Vagina (tissue), 2 donors: ENCODE data around the gene RAPGEF3.

Experiments
- POLR2A ChIP-seq, 2 donors: fragments of 450-650 bp; IDR thresholded peaks; one replicate each; pipeline ENCODE4 v1.6.1; 2017; ENCODE audit warnings: antibody characterized with exemption in 2 of 2, mild to moderate bottlenecking in 2 of 2, moderate library complexity in 2 of 2
- TF ChIP-seq, protein P1 (sequence below), 3 experiments: fragments of 450-650 bp in 2 of 3; fragments of 200-600 bp in 1 of 3; sonication (generic) in 1 of 3; IDR thresholded peaks; one replicate each; pipeline ENCODE4 v1.5.1; 2017 to 2019; ENCODE audit warnings: antibody characterized with exemption in 3 of 3, mild to moderate bottlenecking in 2 of 3, moderate library complexity in 2 of 3

DNA sequence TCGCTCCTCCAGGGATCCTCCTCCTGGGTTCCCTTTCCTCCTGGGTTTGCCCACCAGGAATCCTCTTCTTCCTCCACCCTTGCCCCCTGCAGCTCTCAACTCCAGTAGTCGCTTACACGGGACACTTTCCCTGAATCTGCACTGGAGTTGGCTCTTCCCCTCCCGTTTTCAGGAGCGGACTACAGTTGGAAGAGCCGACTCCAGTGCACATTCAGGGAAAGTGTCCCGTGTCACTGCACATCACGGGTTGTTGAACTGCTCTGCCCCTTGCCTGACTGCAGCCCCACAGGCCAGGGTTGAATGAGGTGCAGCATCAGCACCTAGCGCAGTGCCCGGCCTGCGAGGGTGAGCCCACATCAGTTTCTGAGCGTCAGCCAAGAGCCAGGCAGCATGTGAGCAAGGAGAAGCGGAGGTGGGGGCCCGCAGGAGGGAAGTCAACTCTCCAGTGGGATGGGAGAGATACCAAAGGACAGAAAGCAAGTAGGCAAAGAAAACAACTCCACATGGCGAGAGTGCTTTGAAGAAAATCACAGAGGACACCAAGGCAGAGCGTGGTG is 13.1 kb downstream of the RAPGEF3 start:
- TF ChIP-seq, protein P1, sequence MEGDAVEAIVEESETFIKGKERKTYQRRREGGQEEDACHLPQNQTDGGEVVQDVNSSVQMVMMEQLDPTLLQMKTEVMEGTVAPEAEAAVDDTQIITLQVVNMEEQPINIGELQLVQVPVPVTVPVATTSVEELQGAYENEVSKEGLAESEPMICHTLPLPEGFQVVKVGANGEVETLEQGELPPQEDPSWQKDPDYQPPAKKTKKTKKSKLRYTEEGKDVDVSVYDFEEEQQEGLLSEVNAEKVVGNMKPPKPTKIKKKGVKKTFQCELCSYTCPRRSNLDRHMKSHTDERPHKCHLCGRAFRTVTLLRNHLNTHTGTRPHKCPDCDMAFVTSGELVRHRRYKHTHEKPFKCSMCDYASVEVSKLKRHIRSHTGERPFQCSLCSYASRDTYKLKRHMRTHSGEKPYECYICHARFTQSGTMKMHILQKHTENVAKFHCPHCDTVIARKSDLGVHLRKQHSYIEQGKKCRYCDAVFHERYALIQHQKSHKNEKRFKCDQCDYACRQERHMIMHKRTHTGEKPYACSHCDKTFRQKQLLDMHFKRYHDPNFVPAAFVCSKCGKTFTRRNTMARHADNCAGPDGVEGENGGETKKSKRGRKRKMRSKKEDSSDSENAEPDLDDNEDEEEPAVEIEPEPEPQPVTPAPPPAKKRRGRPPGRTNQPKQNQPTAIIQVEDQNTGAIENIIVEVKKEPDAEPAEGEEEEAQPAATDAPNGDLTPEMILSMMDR (IDR thresholded peaks at IDR 0.05): no peak
- no peak for TF ChIP-seq POLR2A (IDR thresholded peaks at IDR 0.05)
